BJ (cell line): ENCODE results near the gene DNM3. TPM values are rescaled to one million over a fixed set of nuclear protein-coding genes. Genes with fewer than 3 reads are reported as not detected.

ENCODE experiments used
- CTCF ChIA-PET: fragments of 350-600 bp; formaldehyde crosslinking; extraction: SDS; loops from one replicate; lab custom pipeline; 2021; ENCODE audit warnings: antibody characterized with exemption, inconsistent platforms; lab: Yijun Ruan, JAX
- POLR2A ChIA-PET: fragments of 300-600 bp; sonication (Branson Sonifier 250); formaldehyde crosslinking; extraction: SDS; loops from one replicate; lab custom pipeline; 2021; ENCODE audit warnings: antibody characterized with exemption; lab: Charles Lee
- DNase-seq: peaks from one replicate; pipeline ENCODE4 v3.0.0-alpha.2; 2011; ENCODE audit warnings: low read depth
- H3K27me3 ChIP-seq: 2 replicates; pipeline ENCODE4 v1.6.0; 2011; ENCODE audit warnings: low read length; ENCODE audit not compliant: control insufficient read depth, insufficient read depth
- H3K36me3 ChIP-seq: 2 replicates; pipeline ENCODE4 v1.5.1; 2011; ENCODE audit warnings: low read length; ENCODE audit not compliant: control insufficient read depth, insufficient read depth
- H3K4me3 ChIP-seq: 2 replicates; pipeline ENCODE4 v1.5.1; 2011; ENCODE audit warnings: low read depth, mild to moderate bottlenecking, control low read depth, low read length
- CTCF ChIP-seq: IDR thresholded peaks from 2 replicates; pipeline ENCODE4 v1.5.1; 2011; ENCODE audit warnings: low read depth, mild to moderate bottlenecking, control low read depth, inconsistent platforms, low read length, moderate library complexity; ENCODE audit not compliant: insufficient read depth
- polyA plus RNA-seq: library from polyadenylated mRNA; depleted of rRNA; stranded (reverse); fragments of >200 nt; gene quantifications from 2 replicates; pipeline ENCODE4 v1.2.3, GENCODE V29; 2011

Gene DNM3
- polyA plus RNA-seq, 1 experiment: 0.26 TPM

- ChIA-PET POLR2A (no interaction called here), CTCF (no interaction called here)
- 0 out of 2 replicates have a peak, but pooled peaks cover 2% of the 10 kb centered on the region for H3K27me3 ChIP-seq
- no peak overlapping the region for H3K4me3 ChIP-seq
- no peak for DNase-seq
- TF ChIP-seq CTCF: no peak
- H3K36me3 ChIP-seq: no peaks in the 10 kb centered on the region
Observed at GRCh38 chr1:171833091-171833825, 8.0 kb upstream of the DNM3 start.

DNA sequence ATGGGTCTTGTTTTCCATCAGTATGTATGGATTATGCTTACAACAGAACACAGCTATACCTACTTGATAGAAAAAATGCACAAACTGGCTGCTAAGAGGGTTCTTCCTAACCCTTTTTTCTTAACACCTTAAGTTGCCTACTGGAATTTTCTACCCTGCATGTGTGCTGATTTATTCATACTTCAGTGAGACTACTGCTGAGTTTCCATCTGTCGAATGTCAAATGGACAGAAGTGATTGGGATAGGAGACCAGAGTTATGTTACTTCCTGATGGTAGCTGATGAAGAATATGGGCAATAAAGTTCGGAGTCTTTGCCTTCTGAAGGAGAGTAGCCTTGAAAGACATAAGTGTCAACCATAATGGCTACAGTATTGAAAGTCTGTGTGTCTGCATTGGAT lies 6.5 kb upstream of the DNM3 start:
- POLR2A ChIA-PET: no interaction called here

DNA sequence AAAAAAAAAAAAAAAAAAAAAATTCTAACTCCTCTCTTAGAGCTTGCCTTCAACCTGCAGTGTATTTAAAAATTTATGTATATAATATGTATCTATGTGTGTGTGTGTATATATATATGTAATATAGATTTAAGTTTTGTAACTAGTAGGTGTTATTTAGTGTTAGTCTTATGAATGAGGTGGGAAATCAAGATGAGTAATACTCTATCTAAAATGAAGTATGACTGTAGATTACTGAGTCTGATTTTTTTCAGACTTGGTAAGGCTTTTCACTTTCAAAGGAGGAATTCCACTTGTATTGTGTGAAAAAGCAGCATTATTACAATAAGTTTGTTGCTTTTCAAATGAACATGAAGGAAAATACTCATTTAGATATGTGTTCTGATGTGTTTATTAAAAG lies 5.4 kb upstream of the DNM3 start:
- DNase-seq: no peak
- ChIA-PET POLR2A (no interaction called here), CTCF (no interaction called here)
- Histone ChIP-seq H3K36me3 (no peaks in the 10 kb centered on the region), H3K4me3 (no peak overlapping the region), H3K27me3 (0 out of 2 replicates have a peak, but pooled peaks cover 4% of the 10 kb centered on the region)
- no peak for TF ChIP-seq CTCF

More for the DNA sequence above, 6.5 kb upstream of the DNM3 start:
- DNase-seq: no peak
- CTCF ChIA-PET: interaction anchor here (0.8 to 1.1 kb wide), 2 partner anchors 11 to 23 kb away, joined by 3 read pairs; no protein-coding TSS in a partner anchor
- Histone ChIP-seq H3K27me3 (0 out of 2 replicates have a peak, but pooled peaks cover 4% of the 10 kb centered on the region), H3K4me3 (no peak overlapping the region), H3K36me3 (no peaks in the 10 kb centered on the region)
- no peak for TF ChIP-seq CTCF

DNA sequence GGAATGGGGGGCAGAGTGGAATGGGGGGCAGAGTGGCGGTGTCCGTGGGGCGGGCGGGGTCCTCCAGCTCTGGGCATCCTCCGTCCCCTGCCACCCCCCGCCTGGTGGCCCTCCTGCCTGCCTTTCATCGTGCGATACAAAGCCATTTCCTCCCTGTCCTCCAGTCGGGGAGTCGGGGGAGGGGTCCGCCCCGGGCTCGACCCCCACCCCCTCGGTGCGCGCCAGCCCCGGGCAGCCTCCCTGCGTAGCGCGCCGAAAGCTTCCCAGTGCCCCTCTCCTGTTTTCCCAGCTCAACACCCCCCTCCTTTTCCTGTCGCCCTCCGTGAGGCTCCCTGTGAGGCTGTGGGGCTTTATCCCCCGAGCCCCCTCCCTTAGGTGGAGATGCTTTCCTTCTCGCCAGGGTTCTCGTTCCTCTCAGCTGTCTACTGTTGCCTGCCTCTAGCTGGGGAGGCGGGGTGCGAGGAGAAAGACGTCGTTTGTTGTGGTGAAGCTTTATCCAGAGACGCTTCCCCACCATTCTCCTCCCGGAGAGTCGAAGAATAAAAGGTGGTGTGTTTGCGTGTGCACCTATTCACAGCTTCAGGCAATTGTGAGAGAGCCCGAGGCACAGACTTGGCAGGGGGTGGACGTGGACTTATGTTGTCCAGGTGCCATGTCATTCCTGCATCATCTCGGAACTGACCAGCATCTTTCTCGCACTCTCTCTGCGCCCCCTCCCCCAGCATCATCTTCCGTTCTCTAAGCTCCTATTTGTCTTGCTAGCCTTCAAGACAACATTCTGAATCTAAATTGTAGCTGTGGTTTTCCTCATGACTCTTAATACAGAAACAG lies 848 bp downstream of the DNM3 start:
- Histone ChIP-seq H3K27me3 (peaks cover 9% of the 10 kb centered on the region), H3K36me3 (no peaks in the 10 kb centered on the region), H3K4me3 (peak overlapping the region; percentile 66)
- ChIA-PET POLR2A (no interaction called here), CTCF (interaction anchor here (1.6 kb wide), 1 partner anchor 142 kb away, joined by 6 read pairs; no protein-coding TSS in a partner anchor)
- TF ChIP-seq CTCF: no peak
- DNase-seq: no peak

- POLR2A ChIA-PET: no interaction called here
- TF ChIP-seq CTCF: no peak
- Histone ChIP-seq H3K4me3 (no peak overlapping the region), H3K27me3 (peaks cover 8% of the 10 kb centered on the region), H3K36me3 (no peaks in the 10 kb centered on the region)
- CTCF ChIA-PET: no interaction called here
- DNase-seq: no peak
Observed at GRCh38 chr1:171844381-171844780, 3.1 kb downstream of the DNM3 start.
